ENCODE data around the gene TMEM185B. TPM values are rescaled to one million over a fixed set of nuclear protein-coding genes. Genes with fewer than 3 reads are reported as not detected.

Gene TMEM185B
- total RNA-seq, 1 donor from 2014 or later = 23.0 TPM

GRCh38 chr2:120250640-120251039 lies 27.4 kb upstream of the TMEM185B start:
- Mint-ChIP-seq H3K27me3 (peaks cover 13% of the 10 kb centered on the region), H3K4me3 (no peak overlapping the region), H3K4me1 (ENCODE audit: unreplicated experiment) (peaks cover 46% of the 10 kb centered on the region), H3K36me3 (peaks cover 5% of the 10 kb centered on the region), H3K9me3 (no peaks in the 10 kb centered on the region), H3K27ac (no peak overlapping the region)
- TF ChIP-seq CTCF (conservative IDR thresholded peaks at IDR 0.05) = no peak
- DNase-seq (ENCODE audit: extremely low spot score, unreplicated experiment) = no peak

GRCh38 chr2:120247851-120248250 lies 24.7 kb upstream of the TMEM185B start:
- Mint-ChIP-seq H3K9me3 (no peaks in the 10 kb centered on the region), H3K27ac (no peak overlapping the region), H3K4me1 (ENCODE audit: unreplicated experiment) (peaks cover 40% of the 10 kb centered on the region), H3K27me3 (peaks cover 13% of the 10 kb centered on the region), H3K36me3 (no peaks in the 10 kb centered on the region), H3K4me3 (no peak overlapping the region)
- DNase-seq (ENCODE audit: extremely low spot score, unreplicated experiment) = no peak
- TF ChIP-seq CTCF (conservative IDR thresholded peaks at IDR 0.05) = no peak

- peaks cover 40% of the 10 kb centered on the region for H3K4me1 Mint-ChIP-seq (ENCODE audit: unreplicated experiment)
- H3K9me3 Mint-ChIP-seq = no peaks in the 10 kb centered on the region
- peak overlapping the region; percentile 60 for H3K4me3 Mint-ChIP-seq
- no peak for TF ChIP-seq CTCF (conservative IDR thresholded peaks at IDR 0.05)
- H3K27me3 Mint-ChIP-seq = peaks cover 11% of the 10 kb centered on the region
- no peaks in the 10 kb centered on the region for H3K36me3 Mint-ChIP-seq
- DNase-seq (ENCODE audit: extremely low spot score, unreplicated experiment) = no peak
- peak overlapping the region; percentile 85 for H3K27ac Mint-ChIP-seq
Measured at GRCh38 chr2:120246546-120247300, 23.5 kb upstream of the TMEM185B start.

GRCh38 chr2:120245520-120246332 lies 22.5 kb upstream of the TMEM185B start:
- Mint-ChIP-seq H3K9me3 (no peaks in the 10 kb centered on the region), H3K27me3 (peaks cover 8% of the 10 kb centered on the region), H3K27ac (peak overlapping the region; percentile 85), H3K4me1 (ENCODE audit: unreplicated experiment) (peaks cover 40% of the 10 kb centered on the region), H3K4me3 (peak overlapping the region; percentile 41), H3K36me3 (no peaks in the 10 kb centered on the region)
- no peak for DNase-seq (ENCODE audit: extremely low spot score, unreplicated experiment)
- TF ChIP-seq CTCF (conservative IDR thresholded peaks at IDR 0.05) = no peak

GRCh38 chr2:120244656-120245519 lies 21.7 kb upstream of the TMEM185B start:
- Mint-ChIP-seq H3K4me3 (peak overlapping the region; percentile 57), H3K4me1 (ENCODE audit: unreplicated experiment) (peaks cover 41% of the 10 kb centered on the region), H3K27ac (peak overlapping the region; percentile 85), H3K27me3 (peaks cover 3% of the 10 kb centered on the region), H3K9me3 (no peaks in the 10 kb centered on the region), H3K36me3 (no peaks in the 10 kb centered on the region)
- no peak for TF ChIP-seq CTCF (conservative IDR thresholded peaks at IDR 0.05)
- DNase-seq (ENCODE audit: extremely low spot score, unreplicated experiment) = no peak
